Activated CD4-positive, alpha-beta T cell treated with anti-CD3 and anti-CD28 coated beads, Interleukin-2, amount 50 U/mL, for 16 hours (primary cell): ENCODE results near the gene ZNFX1.

Source experiments
- DNase-seq: peaks from one replicate; pipeline ENCODE4 v3.0.0-alpha.2; 2020

ZNFX1 gene

DNA sequence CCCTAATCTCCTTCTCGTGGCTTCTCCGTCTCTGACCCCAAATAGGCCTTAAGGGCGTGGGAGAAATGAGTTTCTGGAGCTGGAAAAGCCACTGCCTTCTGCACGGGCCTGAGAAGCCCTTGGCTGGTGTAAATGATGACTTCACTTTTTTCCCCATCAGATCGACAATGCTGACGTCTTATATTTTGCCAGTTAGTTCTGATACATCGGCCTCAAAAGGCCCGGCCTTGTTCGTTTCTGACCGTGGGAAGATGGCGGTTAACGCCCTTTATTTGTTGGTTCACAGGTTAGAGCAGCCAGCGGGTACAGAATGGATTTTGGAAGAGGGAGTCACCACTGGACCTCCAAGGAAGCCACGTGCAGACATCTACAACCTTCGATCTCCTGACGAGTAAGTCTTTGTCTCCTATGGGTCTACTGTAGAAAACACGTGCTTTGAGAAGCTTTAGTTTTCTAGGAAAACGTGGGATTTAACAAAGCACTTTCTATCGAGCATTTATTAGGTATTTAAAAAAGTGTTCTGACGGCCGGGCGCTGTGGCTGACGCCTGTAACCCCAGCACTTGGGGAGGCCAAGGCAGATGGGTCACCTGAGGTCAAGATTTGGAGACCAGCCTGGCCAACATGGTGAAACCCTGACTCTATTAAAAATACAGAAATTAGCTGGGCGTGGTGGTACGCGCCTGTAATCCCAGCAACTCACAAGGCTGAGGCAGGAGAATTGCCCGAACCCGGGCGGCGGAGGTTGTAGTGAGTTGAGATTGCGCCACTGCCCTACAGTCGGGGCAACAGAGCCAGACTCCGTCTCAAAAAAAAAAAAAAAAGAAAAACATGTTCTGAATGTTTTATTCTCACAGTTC is 1.2 kb upstream of the ZNFX1 start:
- DNase-seq, result peak; percentile 62

GRCh38 chr20:49277786-49278035 is 146 bp downstream of the ZNFX1 start:
- no peak for DNase-seq

DNA sequence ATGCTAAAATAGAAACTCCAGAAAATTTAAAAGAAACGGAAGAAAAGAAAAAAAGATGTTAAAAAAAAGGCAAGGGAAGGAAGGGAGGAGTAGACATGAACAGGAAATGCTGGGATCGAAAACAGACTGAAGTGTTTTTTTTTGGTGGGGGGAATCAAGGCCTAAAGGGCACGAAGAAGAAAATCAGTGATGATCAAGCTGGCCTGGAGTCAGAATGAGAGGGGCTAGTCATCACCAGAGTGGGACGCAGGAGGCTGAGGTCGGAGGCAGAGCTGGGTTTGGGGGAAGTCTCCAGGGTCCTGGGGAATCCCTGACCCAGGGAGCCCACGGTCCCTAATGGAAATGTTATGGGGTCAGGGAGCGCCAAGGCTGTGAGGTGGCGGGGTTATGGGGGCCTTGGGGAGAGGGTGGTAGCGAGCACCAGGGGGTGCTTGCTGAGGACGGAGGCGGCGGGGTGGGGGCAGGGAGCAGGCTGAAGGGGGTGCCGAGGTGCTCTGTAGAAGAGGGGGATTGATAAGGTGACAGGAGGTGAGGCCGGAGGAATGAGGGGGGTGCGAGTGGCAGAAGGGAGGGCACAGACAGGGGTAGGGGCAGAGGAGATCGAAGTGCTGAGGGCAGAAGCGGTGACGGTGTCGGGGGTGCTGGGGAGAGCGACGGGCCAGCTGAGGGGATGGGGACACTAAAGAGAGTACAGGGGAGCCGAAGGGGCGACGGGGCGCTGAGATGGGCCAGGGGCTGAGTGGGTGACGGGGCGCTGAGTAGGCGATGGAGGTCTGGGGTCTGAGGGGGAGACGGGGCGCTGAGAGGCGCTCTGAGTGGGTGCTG is 684 bp downstream of the ZNFX1 start:
- peak; percentile 77 for DNase-seq

- peak; percentile 74 for DNase-seq
Measured at GRCh38 chr20:49276161-49276960, 1.5 kb downstream of the ZNFX1 start.

DNA sequence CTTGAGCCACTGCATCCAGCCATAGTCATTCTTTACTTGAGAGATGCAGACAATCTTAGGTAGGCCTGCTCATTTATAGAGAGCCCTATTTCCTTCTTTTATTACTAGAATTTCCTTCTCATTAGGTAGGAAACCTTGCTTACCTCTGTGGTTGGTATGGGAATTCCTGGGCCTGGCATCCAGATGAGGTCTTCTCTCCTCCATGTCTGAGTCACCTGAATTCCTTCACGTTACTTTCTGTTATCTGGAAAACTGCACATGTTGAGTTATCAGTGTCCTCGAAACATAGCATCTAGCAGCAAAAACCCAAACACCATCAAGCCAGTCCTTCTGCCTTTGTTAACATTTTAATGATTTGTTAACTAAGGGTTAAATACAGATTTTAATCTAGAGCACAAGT is 2.2 kb downstream of the ZNFX1 start:
- no peak for DNase-seq

- DNase-seq, result no peak
Measured at GRCh38 chr20:49275216-49275615, 2.6 kb downstream of the ZNFX1 start.

- DNase-seq, result no peak
Measured at GRCh38 chr20:49273696-49274277, 4.1 kb downstream of the ZNFX1 start.

GRCh38 chr20:49272654-49273053 is 5.2 kb downstream of the ZNFX1 start:
- DNase-seq, result peak; percentile 34

- no peak for DNase-seq
Measured at GRCh38 chr20:49270736-49271135, 7.1 kb downstream of the ZNFX1 start.

GRCh38 chr20:49270177-49270576 is 7.7 kb downstream of the ZNFX1 start:
- no peak for DNase-seq

GRCh38 chr20:49268600-49269365 is 9.1 kb downstream of the ZNFX1 start:
- no peak for DNase-seq

DNA sequence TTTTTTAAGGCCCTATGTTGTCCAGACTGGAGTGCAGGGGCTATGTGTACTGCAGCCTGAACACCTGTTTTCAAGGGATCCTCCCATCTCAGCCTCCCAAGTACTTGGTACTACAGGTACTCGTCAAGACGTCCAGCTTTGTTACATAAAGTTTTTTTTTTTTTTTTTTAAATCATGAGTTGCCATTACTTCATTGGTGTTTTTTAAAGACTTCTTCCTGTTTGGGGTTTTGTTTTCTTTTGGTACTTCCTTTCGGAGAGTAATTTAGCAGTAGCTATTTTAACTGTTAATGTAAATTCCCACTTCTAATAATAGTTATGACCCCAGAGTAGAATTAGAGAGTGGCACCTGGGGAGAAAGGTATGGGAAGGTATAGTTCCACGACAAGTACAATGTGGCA is 10.5 kb downstream of the ZNFX1 start:
- no peak for DNase-seq

GRCh38 chr20:49262444-49262843 is 15.4 kb downstream of the ZNFX1 start:
- DNase-seq, result no peak

DNA sequence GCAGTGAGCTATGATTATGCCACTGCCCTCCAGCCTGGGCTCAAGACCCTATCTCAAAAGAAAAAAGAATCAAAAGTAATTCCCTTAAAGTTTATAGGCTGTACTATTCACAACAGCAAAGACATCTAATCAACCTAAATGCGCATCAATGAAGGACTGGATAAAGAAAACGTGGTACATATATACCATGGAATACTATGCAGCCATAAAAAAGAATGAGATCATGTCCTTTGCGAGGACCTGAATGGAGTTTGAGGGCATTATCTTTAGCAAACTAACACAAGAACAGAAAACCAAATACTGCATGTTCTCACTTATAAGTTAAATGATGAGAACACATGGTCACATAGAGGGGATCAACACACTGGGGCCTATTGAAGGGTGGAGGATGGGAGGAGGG is 16.7 kb downstream of the ZNFX1 start:
- no peak for DNase-seq

DNA sequence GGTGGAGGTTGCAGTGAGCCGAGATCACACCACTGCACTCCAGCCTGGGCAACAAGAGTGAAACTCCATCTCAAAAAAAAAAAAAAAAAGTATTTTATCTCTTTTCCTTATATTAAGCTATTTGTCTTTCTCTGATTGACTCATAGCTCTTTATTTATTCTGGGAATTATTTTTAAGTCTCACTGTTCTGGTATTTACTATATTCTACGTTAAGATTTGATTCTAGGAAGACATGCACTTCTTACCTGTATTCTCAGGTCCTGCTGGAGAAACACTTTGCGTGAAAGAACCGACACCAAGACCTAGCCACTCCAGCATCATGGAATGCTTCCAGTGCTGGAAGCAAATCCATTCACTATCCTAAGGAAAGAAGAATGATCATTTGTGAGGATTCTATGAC is 17.6 kb downstream of the ZNFX1 start:
- DNase-seq, result no peak

DNA sequence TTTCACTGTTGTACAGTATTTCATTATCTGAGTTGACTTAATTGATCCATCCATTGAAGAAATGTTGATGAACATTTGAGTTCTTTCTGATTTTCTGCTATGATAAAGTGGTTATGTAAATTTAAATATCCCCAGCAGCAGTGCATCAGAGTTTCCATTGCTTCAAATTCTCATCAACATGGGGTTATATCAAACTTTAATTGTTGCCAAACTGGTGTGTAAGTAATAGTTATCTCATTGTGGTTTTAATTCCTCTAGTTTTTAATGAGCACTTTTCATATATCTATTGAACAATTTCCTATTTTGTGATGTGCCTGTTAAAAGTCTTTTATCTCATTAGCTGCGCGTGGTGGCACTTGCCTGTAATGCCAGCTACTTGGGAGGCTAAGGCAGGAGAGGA is 18.1 kb downstream of the ZNFX1 start:
- no peak for DNase-seq

- DNase-seq, result no peak
Measured at GRCh38 chr20:49259284-49259683, 18.6 kb downstream of the ZNFX1 start.

- DNase-seq, result no peak
Measured at GRCh38 chr20:49256261-49256660, 21.6 kb downstream of the ZNFX1 start.

DNA sequence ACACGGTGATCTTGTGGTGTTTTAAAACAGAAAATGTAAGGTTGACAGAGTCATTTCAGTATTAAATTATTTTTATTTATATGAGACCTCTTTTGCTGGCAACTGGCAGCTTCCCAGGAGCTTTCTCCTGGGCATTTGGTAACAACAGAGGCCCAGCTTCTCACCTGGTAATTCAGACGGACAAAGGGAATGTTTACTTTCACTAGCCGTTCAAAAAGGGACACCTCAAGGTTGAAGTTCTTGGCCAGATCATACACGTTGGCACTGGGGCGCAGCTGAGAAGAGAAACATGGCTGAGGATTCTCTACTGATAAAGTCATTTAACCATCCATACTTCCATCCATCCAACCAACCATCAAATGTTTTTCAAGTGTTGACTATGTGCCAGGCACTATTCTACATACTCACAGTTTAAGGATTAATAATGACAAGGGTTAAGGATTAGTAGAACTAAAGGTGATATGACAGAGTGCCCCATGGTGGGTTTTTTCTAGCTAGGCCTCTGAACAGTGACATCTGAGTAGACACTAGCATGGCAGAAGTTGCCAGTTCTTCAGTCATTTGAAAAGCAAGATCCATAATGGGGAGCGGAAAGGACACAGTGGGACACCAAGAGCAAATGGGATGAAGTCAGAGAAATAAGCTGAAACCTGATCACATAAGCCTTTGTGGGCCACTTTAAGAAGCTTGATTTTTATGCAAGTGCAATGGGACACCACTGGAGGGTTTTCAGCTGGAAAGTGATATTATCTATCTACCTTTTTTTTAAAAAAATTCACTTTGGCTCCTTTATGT is 25.1 kb downstream of the ZNFX1 start:
- no peak for DNase-seq

DNA sequence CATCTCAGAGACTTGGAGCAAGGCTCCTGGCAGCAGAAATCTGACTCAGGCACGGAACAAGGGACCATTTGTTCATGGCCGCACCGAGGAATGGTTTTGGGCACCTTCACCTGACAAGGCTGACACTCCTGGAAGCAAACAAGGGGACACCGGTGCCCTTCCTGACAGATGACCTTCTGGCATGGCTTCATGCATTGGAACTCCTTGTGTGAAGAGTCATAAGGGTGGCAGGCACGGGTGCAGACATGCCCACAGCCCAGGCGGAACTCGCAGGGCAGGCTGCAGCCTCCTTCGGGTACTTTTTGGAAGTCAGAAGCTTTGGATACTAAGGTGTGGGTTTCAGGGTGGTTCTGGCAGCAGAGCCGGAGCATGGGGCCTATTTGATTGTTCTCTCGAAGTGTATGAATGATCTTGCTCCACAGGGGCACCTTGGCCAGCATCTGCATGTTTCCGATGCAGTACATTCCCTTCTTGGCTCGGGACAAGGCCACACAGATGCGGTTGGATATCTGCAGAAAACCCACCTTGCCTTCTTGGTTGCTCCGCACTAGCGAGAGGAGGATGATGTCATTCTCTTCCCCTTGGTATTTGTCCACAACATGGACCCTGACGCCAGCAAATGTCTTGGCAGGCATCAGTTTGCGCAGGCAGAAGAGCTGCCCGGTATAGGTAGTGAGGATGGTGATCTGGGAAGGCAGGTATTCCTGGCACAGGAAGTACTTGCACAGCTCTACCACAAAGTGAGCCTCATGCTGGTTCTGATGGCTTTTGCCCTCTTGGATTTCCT is 28.8 kb downstream of the ZNFX1 start:
- no peak for DNase-seq

GRCh38 chr20:49248301-49248700 is 29.6 kb downstream of the ZNFX1 start:
- no peak for DNase-seq
